SH-SY5Y (cell line): ENCODE measurements around the gene COLQ.

Source experiments
- GATA2 ChIP-seq: IDR thresholded peaks from 2 replicates; pipeline ENCODE4 v1.6.1; 2011; ENCODE audit warnings: mild to moderate bottlenecking, low read depth, low read length
- GATA3 ChIP-seq: IDR thresholded peaks from 2 replicates; pipeline ENCODE4 v1.6.1; 2011; ENCODE audit warnings: low read depth, mild to moderate bottlenecking, low read length, moderate library complexity

DNA sequence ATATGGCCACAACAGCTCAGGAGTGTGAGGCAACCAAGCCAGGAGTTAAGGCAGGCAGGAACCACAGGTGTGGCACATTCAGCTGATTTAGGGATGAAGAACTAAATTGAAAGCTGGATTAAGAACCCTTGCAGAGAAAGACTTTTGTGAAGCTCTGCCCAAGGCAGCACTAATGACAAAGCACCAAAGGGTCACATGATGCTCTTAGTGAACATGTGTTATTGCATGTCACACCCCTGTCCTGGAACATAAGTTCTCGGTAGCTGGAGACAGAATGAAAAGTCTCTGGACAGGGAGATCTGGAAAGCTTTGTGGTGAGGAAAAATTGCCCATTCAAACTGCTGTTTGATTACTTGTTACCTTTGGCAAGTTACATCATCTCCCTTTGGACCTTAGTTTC, 90.9 kb downstream of the COLQ start:
- TF ChIP-seq GATA3 (no peak), GATA2 (no peak)
